HG03175 (cell line): Measurements from ENCODE around the gene SEC63.
"Not testable (repeated sequence)": the region's sequence is repeated elsewhere in the genome, so short reads cannot be mapped to it uniquely, and the experiment has no call there.

ENCODE experiments used
- ATAC-seq: cut with Tn5 transposase; IDR thresholded peaks from one replicate; pipeline ENCODE4 v1.9.1; 2021; ENCODE audit warnings: mild to moderate bottlenecking, moderate library complexity; ENCODE audit not compliant: unreplicated experiment

The SEC63 gene

DNA sequence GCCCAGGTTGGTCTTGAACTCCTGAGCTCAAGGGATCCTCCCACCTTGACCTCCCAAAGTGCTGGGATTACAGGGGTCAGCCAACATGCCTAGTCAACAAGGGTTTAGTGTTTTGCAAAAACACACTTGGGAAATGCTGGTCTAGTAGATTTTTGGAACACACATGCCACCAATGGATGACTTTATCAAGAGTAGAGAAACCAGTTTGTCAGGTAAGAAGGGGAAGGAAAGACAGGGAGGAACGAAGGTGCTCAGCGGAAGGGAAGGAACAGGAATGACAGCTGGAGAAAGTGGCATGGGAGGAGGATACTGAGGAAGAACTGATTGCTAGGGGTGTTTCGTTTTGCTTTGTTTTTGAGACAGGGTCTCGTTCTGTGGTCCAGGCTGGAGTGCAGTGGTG, 15.6 kb upstream of the SEC63 start:
- ATAC-seq: no peak

DNA sequence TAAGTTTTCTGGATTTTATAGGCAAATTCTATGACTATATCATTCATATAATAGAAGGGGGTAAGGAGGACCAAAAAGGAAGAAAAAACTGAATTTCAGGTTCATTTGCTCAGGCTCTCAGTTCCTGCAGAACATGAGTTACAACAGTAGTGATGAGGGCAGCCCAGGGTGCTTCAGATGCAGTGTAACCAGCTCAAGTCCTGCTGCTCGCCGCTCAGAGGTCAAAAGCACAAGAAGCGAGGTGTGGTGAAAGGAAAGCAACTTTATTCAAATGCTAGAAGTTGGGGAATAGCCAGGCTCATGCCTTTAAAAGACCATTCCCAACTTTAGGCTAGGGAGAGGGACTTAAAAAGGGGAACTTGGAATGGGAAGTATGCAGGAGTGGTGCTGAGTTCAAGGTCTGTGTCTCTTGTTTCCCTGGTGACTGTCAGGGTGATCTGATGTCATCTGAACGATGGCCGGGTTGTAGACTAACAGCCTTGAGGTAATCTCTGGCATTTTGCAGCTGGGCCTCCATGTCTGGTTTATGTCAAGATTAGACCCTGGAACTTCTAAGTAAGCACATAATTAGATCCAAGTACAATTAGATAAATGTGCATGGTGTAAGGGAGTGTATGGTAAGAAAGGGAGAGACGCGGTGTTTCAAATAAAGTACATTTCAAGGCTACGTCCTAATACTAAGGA, 14.5 kb upstream of the SEC63 start:
- ATAC-seq: no peak

DNA sequence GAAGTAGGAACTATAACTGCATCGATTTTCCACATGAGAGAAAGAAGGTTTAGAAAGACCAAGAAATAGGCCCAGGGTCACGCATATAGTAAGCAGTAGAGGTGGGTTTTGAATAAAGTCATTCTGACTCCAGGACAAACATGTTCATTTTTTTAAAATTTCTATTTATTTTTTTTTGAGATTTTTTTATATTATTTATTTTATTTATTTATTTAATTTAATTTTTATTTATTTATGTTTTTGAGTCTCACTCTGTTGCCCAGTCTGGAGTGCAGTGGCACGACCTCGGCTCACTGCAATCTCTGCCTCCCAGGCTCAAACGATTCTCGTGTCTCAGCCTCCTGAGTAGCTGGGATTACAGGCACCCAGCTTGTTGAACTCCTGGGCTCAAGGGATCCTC, 13.2 kb upstream of the SEC63 start:
- no peak for ATAC-seq

DNA sequence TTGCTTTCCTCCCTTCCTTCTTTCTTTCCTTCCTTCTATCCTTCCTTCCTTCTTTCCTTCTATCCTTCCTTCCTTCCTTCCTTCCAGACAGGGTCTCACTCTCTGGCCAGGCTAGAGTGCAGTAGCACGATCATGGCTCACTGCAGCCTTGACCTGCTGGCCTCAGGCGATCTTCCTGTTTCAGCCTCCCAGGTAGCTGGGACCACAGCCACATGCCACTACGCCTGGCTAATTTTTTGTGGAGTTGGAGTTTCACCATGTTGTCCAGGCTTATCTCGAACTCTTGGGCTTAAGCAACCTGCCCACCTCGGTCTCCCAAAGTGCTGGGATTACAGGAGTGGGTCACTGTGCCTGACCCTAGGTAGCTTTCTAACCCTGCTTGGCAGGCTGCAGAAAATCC, 12.2 kb upstream of the SEC63 start:
- no peak for ATAC-seq

DNA sequence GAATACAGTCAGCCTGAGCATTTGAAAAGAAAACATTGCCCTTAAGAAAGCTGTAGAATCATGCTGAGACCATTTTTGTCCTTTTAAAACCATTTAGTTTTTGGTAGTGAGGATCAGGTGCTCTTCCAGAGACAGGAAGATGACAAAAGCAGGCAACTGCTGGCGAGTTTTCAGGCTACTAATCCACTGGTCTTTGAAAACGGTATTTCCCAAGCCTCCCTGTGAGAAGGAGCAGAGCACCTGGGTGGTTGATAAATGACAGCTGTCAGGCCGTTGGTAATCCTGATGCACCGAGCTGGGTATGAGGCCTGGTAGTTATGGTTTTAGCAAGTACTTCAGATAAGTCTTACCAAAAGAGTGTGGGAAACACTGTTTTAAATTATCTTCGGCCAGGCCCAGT, 10.1 kb upstream of the SEC63 start:
- ATAC-seq: no peak

DNA sequence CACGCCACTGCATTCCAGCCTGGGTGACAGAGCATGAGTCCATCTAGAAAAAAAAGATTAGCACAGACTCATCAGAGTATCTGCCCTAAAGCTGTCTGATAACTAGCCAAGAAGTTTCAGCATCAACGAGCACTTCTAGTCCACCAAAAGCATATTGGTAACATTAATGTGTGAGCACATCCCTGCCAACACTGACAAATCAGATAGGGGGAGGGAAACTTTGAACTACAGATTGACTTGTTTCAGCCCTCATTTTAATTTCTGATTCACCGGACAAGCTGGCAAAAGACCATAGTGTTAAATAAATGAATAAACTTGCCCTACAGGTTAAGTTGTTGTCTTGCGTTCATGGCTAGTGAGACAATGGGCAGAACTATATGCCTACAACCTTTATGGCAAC, 7.7 kb upstream of the SEC63 start:
- ATAC-seq: no peak

DNA sequence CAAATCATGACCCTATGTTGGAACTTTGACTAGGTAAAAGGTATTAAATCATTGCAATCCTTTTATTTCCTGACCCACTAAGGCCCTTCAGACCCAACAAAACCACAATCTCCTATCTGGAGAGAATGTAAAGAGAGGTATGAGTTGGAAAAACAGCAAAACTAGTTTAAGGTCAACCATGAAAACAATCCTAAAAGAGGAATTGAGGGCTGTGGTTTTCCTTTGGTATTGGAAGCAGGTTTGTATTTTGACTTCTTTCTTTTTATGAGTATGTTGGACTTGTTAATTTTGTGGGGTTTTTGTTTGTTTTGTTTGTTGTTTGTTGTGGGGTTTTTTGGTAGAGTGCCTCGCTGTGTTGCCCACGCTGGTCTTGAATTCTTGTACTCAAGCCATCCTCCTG, 4.7 kb upstream of the SEC63 start:
- no peak for ATAC-seq

DNA sequence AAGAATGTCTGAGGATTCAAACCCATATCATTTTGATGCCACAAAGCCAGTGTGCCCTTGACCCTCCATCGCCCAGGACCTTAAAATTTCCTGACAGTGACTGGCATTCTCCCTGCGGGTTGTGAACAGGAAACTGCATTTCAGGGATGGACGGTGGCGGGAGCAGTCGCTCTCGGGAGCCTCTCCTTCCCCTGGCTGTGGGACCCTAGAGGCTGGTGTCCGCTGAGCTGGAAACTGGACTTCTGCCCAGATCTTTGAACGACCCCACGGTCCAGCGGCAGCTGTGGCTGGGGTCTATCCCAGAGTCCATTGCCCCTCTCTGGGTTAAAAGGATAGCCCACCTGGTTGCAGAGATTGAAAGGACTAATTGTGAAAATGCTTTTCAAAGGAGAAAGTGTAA, 1.4 kb upstream of the SEC63 start:
- ATAC-seq: no peak

DNA sequence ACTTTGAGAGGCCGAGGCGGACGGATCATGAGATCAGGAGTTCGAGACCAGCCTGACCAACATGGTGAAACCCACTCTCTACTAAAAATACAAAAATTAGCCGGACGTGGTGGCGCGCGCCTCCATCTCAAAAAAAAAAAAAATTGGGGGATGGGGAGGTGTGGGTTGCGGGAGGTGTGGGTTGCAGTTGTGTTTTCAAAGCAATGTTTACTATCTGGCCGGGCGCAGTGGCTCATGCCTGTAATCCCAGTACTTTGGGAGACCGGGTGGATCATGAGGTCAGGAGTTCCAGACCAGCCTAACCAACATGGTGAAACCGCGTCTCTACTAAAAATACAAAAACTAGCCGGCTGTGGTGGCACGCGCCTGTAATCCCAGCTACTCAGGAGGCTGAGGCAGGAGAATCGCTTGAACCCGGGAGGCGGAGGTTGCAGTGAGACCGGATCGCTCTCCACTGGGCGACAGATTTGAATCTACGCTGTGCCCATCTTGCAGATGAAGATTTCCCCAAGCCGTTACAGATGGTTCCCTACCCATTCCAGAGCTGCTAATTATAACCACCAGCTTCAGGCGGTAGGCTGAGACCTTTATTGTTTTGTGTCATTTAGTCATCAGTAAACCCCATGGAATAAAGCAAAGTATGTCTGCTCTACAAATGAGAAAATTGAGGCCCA, 818 bp upstream of the SEC63 start:
- not testable (repeated sequence) for ATAC-seq

DNA sequence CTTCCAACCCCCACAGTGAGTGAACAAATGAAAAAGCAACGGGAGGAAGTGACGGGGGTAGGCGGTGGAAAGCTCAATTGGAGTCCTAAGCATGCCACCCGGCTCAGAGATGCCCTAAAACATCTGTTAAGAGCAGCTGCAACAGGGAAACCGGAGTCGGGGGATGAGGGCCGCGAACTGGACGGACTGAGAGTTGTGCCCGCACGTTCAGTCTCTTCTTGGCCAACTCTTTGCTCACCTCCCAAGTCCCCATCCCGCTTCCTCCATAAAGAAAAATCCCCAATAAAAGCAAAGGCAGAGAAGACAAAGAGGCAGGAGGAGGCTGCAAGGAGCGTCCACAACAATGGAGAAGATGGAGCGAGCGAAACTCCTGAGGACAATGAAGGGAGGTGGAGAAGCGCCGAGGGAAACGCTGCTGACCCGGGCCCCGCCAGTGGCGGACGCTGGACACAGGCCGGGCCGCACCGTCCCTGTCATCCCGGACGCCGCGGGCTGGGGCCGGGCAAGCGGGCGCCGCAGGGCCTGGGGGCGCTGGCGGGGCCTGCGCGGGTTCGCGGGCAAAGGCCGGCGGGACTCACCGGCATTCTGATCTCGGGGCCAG, 600 bp downstream of the SEC63 start:
- peak; percentile 32 for ATAC-seq

DNA sequence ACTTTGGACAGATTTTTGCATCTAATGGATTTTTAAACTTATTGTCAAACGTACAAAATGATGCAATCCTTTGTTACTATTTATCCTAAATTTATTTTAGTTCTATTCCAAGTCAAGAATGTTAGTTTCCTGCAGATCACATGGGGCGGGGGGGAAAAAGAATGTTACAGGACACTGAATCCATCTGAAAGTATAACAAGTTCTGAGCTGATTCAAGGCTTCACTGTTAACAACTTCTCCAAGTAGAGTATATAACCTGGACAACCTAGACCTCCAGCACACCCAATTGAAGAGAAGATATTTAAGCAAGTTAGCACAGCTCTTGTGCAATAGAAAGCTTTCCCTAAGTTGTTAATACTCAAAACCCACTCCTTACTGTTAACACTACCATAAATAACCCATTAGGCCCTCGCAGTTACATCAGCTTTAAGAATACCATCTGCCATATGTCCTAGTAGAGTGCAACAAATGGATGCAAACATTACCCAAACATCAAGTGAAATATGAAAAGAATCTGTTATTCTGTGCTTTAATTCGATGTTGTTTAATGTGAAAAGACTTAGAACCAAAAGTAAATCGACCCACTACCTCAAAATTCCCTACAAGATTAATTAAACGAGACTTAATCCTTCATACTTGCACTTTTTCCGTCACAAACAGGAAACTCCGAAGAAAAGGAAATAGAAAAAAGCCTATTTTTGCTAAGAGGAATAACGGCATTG, 1.3 kb downstream of the SEC63 start:
- ATAC-seq: no peak

DNA sequence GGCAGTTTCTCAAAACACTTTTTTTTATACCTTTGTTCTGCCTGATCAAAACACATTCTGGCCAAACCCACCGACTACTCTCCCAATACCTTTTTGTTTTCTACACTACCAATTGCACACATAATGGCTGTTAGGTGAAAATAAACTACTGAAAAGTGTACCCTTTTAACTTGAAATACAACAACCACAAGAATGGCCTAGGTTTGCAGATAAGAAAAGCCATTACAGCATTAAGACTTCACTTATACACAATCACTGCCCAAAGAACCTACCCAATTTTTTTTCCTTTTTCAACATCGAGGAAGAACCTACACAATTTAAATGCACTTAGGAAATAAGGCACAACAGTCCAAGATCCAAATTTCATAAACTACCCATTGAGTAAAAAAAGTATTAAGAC, 1.8 kb downstream of the SEC63 start:
- no peak for ATAC-seq

DNA sequence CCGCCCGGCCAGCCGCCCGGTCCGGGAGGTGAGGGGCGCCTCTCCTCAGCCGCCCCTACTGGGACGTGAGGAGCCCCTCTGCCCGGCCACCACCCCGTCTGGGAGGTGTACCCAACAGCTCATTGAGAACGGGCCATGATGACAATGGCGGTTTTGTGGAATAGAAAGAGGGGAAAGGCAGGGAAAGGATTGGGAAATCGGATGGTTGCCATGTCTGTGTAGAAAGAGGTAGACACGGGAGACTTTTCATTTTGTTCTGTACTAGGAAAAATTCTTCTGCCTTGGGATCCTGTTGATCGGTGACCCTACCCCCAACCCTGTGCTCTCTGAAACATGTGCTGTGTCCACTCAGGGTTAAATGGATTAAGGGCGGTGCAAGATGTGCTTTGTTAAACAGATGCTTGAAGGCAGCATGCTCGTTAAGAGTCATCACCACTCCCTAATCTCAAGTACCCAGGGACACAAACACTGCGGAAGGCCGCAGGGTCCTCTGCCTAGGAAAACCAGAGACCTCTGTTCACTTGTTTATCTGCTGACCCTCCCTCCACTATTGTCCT, 4.1 kb downstream of the SEC63 start:
- not testable (repeated sequence) for ATAC-seq

DNA sequence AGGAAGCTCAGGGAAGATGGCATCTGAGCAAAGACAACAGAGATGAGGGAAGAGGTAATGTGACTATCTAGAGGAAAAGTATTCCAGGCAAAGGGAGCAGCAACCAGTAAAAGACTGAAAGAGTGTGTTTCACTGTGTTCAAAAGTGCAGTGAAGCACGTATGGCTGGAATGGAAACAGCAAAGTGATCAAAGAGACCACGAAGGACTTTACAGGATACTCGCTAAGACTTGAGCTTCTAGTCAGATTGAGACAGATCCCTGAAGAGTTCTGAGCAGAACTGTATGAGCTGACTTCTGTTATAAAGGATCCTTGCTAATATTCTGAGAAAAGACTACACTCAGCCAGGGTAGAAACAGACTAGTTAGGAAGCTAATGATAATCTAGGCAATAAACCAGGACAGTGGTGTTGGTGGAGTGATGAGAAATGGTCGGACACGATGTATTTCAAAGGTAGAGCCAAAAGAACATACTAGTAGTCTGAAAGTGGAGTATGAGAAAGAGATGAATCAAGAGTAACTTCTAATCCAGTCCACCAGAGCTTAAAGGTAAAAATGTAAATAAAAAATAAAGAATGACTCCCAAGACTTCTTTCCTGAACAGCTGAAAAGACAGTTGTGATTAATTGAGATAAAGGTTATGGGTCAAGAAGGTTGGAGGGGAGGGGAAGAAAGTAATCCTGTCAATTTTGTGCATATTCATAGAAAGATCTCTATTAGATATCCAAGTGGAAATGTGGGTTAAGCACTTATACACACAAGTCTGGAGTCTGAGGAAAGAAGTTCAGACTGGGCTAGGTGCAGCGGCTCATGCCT, 14.2 kb downstream of the SEC63 start:
- no peak for ATAC-seq

DNA sequence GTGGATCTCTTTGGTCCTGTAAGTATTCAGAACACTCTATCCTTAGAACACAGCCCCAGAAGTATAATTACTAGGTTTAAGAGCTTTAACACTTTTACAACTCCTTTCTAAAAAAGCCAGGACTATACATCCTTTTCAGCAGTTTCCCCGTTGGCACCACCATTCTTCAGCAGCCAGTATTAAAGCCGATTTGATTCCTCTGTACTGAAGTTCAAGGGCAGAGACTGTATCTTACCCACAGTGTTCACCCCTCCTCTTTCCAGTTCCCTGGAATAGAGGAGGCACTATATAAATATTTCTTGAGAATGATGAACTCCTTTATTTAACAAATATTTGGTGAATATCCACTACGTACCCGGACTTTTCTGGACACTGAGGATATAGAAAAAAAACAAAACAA, 15.9 kb downstream of the SEC63 start:
- ATAC-seq: no peak

DNA sequence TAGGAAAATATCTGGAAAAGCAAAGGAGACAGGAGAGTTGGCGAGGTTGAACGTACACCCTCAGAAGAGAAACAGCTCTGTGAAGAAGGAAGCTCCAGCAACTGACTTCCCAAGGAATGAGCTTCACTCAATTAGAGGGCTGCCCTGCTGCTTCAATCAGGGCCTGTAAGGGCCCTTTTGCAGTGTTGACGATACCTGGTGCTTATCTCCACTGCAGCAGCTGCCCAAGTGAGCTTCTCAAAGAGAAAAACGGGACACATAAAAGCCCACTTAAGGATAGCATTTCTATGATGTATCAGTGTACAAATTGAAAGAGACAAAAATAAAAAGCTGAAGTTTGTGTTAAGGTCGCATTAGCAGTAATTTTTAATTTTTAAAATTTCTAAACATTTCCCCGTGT, 16.4 kb downstream of the SEC63 start:
- no peak for ATAC-seq

DNA sequence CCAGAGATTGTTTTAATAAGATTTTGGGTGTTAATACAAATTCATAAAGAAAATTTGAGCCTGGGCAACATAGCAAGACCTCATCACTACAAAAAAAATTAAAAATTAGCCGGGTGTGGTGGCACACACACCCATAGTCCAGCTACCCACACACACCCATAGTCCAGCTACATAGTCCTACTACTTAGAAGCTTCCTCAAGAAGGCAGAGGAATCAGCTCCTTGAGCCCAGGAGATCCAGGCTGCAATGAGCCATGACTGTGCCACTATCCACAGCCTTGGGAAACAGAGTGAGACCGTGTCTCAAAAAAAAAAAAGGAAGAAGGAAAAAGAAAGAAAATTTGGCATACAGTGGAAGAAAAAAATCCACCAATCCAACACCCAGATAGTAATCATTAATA, 16.8 kb downstream of the SEC63 start:
- no peak for ATAC-seq

DNA sequence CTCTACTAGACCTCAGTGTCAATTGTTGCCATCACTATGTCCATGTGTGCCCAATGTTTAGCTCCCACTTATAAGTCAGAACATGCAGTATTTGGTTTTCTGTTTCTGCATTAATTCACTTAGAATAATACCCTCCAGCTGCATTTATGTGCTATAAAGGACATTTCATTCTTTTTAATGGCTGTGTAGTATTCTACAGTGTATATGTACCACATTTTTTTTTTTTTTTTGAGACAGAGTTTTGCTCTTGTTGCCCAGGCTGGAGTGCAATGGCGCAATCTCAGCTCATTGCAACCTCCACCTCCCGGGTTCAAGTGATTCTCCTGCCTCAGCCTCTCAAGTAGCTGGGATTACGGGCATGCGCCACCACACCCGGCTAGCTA, 21.1 kb downstream of the SEC63 start:
- ATAC-seq: not testable (repeated sequence)

DNA sequence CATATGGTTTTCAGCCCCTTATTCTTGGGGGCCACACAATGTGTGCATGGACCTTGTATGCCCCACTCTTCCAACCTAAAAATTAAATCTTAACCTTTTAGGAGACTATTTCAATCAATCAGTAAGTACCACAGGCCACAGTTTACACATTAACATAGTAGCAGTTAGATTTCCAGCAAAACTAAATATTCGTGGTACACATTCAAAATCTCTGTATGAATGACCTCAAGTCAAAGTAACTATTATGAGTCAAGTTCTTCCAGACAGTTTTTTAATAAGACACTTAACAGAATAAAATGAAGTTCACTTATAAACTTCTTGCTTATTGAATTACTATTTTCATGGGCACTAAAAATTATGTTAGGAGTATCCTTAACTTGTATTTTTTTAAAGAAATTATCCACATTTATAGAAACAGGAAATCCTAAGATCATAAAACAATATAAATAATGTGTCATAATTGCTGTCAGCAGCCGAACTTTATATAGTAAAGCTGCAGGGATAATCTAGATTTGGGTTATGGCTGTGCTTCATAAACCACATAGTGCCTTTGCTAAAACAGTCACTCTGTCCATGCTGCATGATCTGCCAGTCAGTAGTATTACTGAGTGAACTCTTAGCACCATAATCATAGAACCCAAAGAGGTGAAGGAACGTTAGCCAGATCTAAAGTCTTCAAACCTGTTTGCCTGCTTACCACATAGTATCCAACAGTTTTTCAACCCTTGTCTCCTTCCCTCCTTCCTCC, 21.7 kb downstream of the SEC63 start:
- no peak for ATAC-seq

DNA sequence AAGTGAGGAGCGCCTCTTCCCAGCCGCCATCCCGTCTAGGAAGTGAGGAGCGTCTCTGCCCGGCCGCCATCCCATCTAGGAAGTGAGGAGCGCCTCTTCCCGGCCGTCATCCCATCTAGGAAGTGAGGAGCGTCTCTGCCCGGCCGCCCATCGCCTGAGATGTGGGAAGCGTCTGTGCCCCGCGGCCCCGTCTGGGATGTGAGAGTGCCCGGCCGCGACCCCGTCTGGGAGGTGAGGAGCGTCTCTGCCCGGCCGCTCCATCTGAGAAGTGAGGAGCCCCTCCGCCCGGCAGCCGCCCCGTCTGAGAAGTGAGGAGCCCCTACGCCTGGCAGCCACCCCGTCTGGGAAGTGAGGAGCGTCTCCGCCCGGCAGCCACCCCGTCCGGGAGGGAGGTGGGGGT, 23.8 kb downstream of the SEC63 start:
- not testable (repeated sequence) for ATAC-seq
